ENCODE results near the gene RXFP4. TPM values are rescaled to one million over a fixed set of nuclear protein-coding genes. Genes with fewer than 3 reads are reported as not detected.
A peak's percentile ranks its signal among the peaks of the same experiment; 100 is the strongest.

Gene RXFP4
- total RNA-seq, result not detected in 2 replicates

DNA sequence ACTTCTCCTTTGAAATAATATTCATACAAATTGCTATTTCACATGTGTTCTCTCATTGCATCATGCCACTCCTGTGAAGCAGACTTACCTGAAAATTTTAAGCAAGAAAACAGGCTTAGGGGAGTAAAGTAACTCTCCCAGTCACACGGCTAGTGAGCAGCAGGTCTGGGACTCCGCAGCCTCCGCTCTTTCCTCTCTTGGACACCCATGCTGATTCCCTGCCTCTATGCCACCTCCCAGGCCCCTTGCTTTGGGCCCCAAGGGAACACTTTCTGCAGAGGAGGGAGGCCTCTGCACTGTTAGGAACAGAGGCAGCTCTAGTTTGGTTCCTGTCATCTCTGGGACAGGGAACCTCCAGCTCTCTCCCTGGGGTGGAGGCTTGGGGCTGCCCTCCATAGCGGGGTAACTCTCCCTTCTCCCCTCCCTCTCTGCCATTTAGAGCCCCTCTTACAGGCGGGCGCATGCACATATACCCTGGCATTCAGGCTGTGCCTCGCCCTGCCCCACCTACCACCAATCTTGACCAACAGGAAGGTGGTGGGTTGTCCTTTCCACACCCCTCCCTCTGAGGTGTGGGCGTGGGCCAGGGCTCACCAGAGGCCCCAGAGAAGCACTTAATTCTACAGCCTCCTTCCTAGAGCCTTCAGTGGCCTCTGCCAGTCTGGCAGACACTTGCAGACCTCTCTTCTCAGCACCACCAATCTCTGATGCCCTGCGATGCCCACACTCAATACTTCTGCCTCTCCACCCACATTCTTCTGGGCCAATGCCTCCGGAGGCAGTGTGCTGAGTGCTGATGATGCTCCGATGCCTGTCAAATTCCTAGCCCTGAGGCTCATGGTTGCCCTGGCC, at the start of gene RXFP4:
Gene RXFP4, plus strand, starts transcription at position 646 of the 852 bp plus-strand sequence. Its CDS starts 72 bp downstream, at position 718.

GRCh38 chr1:155911156-155912055, 30.0 kb upstream of the RXFP4 start, which contains the start of gene RIT1:
TSS of gene RIT1 (minus strand) at chr1:155911349. CDS start at chr1:155910761, 588 bp downstream.

GRCh38 chr1:155934097-155934935, 7.1 kb upstream of the RXFP4 start, which contains the start of gene KHDC4:
TSS of gene KHDC4 (minus strand) at chr1:155934413. CDS start at chr1:155934373, 40 bp downstream.

GRCh38 chr1:155978325-155978972, 37.0 kb downstream of the RXFP4 start, which contains the start of gene ARHGEF2:
TSS of gene ARHGEF2 (minus strand) at chr1:155978547. CDS start at chr1:155978427, 120 bp downstream.

Small RNA genes within 50 kb of the gene (small RNA-seq; reads per million reads assigned to genes)
- 0.24 reads per million for gene MIR6738
- gene RF00015, result not detected
- not detected for gene SCARNA4
- 82.9 reads per million, percentile 99 among the genes with 10 or more reads in this experiment for gene SNORA80E

Other genes with a start within 250 kb of the RXFP4 start
- 37.9 and 42.8 TPM in 2 replicates for gene GON4L, start 84.4 kb upstream of the RXFP4 start, total RNA-seq
- 34.4 and 35.9 TPM in 2 replicates for gene SYT11, start 82.1 kb upstream of the RXFP4 start, total RNA-seq
- 35.6 and 48.0 TPM in 2 replicates for gene RIT1, start 30.3 kb upstream of the RXFP4 start, total RNA-seq
- 36.6 and 40.6 TPM in 2 replicates for gene KHDC4, start 7.2 kb upstream of the RXFP4 start, total RNA-seq
- 100 and 106 TPM in 2 replicates for gene ARHGEF2, start 36.9 kb downstream of the RXFP4 start, total RNA-seq
- gene SSR2, start 79.3 kb downstream of the RXFP4 start, total RNA-seq, result 605 and 637 TPM in 2 replicates
- 30.4 and 33.1 TPM in 2 replicates for gene UBQLN4, start 112.2 kb downstream of the RXFP4 start, total RNA-seq
- 43.7 and 70.9 TPM in 2 replicates for gene LAMTOR2, start 113.1 kb downstream of the RXFP4 start, total RNA-seq
- gene RAB25, start 119.5 kb downstream of the RXFP4 start, total RNA-seq, result not detected in 2 replicates
- 15.8 and 19.9 TPM in 2 replicates for gene MEX3A, start 140.8 kb downstream of the RXFP4 start, total RNA-seq
- 724 and 847 TPM in 2 replicates for gene LMNA, start 173.1 kb downstream of the RXFP4 start, total RNA-seq
- gene SEMA4A, start 211.9 kb downstream of the RXFP4 start, total RNA-seq, result 0.29 and 0.65 TPM in 2 replicates

Data from vein endothelial cell (primary cell).